NCI-H128 (cell line): ENCODE measurements around the gene PALLD.
"Not testable (repeated sequence)": the region's sequence is repeated elsewhere in the genome, so short reads cannot be mapped to it uniquely, and the experiment has no call there.

ENCODE experiments used
- DNase-seq: peaks from one replicate; lab custom pipeline; 2025; ENCODE audit not compliant: unreplicated experiment; lab: John Stamatoyannopoulos, UW

Gene PALLD

DNA sequence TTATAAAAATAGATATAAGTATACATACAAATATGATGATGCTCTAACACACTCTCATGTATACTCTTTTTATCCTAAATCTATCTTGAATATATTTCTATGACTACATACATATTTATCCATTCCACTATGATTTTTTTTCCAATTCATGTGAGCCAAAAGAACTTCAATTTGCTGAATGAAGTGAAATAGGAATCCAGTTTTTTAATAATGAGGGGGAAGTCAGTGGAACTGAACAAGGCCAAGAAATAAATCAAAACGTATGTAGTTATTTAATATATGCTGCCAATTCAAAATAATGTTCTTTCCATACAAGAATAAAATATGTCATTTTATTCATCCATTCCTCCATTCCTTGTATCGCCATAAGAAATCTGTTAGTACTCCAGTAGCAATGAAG is 6.1 kb upstream of the PALLD start:
- DNase-seq = no peak

DNA sequence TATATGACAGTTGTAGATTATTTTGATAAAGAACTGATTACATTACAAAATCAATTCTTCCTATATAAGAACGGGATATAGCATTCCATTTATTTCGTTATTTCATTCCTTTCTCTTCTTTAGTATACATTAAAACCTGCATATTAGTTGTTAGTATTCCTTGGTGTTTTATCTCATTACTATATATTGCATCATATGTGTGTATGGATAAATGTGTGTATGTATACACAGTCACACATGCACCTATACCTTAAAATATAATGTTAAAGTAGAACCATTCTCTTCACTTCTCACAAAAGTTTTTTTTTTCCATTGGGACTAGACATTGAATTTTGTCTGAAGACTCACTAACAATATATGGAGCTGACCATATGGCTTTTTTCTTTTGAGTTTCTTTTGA is 5.3 kb upstream of the PALLD start:
- DNase-seq = no peak

DNA sequence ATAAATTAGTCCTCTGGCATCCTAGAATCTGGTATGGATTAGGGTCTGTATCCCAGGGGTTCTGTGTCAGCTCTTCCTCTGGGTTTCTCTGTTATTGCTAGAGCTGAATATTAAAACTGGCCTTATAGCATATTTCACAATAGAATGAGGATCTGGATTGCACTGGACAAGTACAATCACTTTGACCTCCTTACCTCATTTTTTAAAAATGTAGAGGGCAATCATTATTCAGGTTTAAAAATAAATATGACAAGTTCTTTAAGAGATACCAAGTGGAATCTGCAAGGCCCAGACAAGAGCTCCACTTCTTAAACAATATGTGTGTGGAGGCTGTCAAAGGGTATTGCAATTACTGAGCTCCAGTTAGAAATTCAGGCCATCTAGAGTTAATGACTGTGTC is 1.4 kb downstream of the PALLD start:
- DNase-seq = no peak

- DNase-seq = no peak
Observed at GRCh38 chr4:168499241-168499640, 2.4 kb downstream of the PALLD start.

DNA sequence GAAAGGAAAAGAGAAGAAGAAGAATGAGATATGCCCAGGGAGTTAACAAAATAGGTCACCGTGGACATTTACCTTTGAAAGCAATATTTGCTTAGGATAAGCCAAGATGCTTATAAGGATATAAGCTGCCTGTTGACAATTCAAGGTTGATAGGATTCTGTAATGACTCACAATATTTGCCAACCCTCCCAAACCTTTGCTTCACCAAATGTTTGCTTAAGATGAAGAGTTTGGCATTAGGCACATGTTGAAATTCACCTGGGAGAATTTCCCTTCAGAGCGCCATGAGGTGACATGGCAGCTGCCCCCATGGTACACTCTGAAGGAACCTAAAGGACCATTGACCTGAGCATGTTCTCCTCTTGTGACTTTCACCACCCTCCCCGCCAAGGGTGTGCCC is 4.6 kb downstream of the PALLD start:
- DNase-seq = no peak

DNA sequence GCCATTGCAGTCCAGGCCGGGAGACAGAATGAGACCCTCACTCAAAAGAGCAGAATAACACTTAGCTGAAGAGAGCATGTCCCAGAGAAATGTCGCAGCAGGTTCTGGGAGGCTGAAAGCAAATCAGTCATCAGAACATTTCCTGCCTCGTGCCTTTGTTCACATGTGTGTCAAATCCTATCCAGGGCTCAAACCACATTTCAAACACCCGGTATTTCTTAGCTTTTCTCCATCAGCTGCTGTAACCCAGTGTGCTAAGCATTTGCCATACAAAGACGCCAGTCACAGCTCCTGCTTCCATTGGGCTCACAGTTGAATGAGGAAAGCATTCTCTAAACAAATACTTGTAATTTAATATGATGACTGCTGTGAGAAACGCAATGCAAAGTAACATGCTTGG is 6.0 kb downstream of the PALLD start:
- DNase-seq = no peak

- DNase-seq = no peak
Observed at GRCh38 chr4:168503652-168504362, 7.0 kb downstream of the PALLD start.

DNA sequence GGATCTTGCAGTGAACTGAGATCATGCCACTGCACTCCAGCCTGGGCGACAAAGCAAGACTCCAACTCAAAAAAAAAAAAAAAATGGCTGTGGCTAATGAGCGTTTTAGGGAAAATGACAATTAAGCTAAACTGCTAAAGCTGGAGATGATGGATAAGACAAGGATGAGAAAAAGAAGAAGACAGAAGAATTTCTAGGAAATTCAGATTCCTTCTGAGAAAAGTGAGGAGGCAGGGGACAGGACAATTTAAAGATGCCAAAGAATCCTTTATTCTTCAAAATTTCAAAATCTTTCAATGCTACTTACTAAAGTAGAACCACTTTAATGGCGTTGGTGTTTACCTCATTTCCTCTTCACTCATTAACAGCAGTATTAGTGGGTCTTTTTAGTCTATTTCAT is 7.7 kb downstream of the PALLD start:
- no peak for DNase-seq

GRCh38 chr4:168506014-168506413 is 9.2 kb downstream of the PALLD start:
- DNase-seq = no peak

DNA sequence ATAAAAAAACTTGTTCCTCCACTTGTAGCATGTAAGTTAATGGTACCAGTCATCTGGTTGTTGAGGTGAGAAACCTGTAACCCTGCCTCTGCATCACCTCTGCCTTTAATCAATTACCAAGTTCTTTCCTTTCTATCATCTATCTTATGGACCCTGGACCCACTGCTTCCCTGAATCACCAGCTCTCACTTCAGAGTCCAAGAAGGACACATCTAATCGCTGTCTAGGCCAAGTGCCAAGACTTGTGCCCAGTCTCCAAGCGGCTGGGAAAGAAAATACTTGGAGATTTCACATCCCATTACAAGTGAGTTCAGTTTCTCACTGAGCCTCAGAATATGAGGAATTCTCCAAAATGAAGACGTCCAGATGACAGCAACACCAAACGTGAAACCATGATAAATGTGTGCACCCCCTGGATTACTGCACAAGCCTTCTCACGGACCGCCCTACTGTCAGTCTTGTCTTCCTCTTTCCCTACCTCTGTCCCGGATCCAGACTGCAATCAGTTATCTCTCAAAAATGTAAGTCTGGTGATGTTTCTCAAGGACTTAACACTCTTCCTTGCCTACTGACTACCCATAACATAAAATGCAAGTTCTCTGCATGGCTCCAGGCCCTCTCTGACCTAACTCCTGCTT is 10.4 kb downstream of the PALLD start:
- no peak for DNase-seq

DNA sequence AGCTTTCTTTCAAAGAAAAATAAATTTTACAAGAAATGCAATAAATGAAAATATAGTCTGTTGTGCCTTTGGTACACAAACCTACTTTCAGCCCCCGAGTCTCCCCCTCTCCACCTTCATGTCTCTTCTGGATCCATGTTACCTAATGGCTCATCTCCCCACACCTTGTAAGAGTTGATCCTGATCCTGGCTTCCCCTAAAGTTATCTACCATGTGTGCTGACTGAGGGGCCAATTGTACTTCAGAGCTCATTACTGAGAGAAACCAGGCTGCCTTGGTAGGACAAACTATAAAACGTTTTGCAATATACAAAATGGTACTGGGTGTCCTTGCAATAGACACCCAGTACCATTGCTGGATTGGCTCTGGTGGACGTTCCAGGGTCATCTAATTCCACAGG is 11.8 kb downstream of the PALLD start:
- DNase-seq = no peak

DNA sequence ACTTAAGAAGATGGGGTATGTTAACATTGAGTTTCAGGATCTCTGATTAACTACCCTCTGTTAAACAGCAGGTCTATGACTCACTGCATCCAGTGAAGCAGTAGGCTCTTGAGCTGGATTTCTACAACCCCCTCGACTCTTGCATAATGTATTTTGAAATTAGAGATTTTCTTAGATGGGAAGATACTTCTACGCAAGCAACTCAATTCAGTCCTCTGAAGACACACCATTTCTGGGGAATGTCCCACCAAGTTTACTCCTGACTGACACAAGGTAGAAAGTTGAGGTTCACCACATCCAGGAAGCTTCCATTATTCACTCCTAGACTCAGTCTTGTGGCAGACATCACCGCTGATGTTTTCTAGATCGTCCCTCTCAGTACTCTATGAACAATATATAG is 12.9 kb downstream of the PALLD start:
- no peak for DNase-seq

GRCh38 chr4:168511780-168512489 is 15.1 kb downstream of the PALLD start:
- DNase-seq = no peak

GRCh38 chr4:168513826-168514225 is 17.0 kb downstream of the PALLD start:
- DNase-seq = not testable (repeated sequence)

DNA sequence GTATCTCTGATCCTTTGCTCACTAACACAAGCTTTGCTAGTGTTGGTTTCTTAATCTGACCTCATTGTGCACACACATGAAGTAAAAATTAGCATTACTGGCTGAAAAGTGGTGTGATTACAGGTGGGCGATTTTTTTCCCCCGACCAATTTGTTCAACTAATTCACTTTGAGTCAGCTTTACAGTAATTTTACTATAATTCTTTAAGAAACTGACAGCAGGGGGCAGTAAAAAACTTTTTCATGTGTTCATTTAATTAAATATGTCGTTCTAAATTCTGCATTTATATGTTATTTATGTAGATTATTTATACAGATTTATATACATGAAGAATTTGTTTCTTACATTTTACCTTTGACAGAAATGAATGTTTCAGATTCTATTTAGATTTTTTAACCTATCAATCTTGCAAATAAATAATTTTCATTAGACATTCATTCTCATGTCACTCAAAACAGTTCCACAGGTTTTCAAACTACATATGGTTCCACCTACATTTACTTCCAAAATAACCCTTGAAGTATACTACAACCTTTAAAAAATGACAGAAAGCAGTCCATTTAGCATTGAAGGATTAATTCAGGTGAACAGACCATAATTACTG is 17.5 kb downstream of the PALLD start:
- peak; percentile 3 for DNase-seq

GRCh38 chr4:168515222-168516011 is 18.6 kb downstream of the PALLD start:
- no peak for DNase-seq

- no peak for DNase-seq
Observed at GRCh38 chr4:168516841-168517240, 20.0 kb downstream of the PALLD start.

GRCh38 chr4:168519576-168519975 is 22.7 kb downstream of the PALLD start:
- no peak for DNase-seq

DNA sequence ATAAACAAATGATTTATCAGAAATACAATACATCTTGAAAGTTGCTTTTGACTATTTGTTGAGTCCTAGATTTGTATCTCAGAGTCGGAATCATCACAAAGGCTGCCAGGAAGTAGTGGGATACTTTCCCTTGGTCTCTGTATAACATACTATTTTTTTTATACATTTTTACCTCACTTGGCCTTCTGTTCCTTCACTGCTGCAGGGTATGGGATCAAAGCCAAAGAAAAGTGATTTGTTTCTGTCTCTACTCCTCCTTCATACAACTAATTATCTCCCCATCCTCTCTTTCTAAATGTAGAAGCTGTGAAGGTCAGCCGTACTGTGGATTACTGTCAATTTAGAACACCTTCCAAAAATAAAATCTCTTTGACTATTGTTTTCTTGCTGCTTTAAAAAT is 24.9 kb downstream of the PALLD start:
- DNase-seq = no peak

GRCh38 chr4:168522356-168522755 is 25.5 kb downstream of the PALLD start:
- DNase-seq = no peak

DNA sequence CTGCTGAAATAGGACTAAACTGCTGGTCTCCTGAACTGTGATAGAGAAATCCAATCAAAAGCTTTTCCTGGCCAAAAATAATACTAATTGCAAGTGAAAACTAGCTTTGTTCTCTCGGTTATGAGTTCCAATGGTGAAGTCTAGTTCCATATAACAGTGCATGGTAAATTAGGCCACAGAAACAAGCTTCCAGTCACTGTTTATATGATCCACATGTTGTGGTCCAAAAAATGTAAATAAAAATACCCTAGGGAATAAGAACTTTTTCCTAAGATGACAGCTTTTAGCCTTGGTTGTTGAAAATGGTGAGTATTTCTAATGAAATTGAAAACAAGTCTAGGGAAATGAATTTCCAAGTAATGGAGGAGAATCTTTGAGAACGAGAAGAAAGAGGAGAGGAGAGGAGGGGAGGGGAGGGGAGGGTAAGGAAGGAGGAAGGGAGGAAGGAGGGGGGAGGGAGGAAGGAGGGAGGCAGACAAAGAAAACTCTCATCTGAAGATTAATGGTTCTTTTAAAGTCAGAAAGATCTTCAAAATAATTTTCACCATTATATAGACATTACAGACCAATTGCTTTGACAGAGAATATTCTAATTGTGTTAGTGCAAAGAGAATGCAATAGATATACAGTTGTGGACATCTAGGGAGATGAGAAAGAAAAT is 26.1 kb downstream of the PALLD start:
- DNase-seq = no peak
